T-helper 1 cell treated with Interleukin-12 subunit alpha and Interleukin-12 subunit beta and Interleukin-4 antibody, amounts not matched to agents 30 μg/mL and 1 μg/mL, for 36 hours (primary cell): Measurements from ENCODE around the gene SCT.

Source experiments
- H3K27ac Mint-ChIP-seq: one replicate; pipeline ENCODE4 v1.8.0; 2021; ENCODE audit warnings: mild to moderate bottlenecking, mixed read lengths
- H3K27me3 Mint-ChIP-seq: one replicate; pipeline ENCODE4 v1.8.0; 2021; ENCODE audit warnings: low read depth, mixed read lengths
- H3K36me3 Mint-ChIP-seq: one replicate; pipeline ENCODE4 v1.8.0; 2021; ENCODE audit warnings: low read depth, mixed read lengths
- H3K4me1 Mint-ChIP-seq: one replicate; pipeline ENCODE4 v1.8.0; 2021; ENCODE audit warnings: low read depth, mixed read lengths
- H3K4me3 Mint-ChIP-seq: one replicate; pipeline ENCODE4 v1.8.0; 2021; ENCODE audit warnings: mild to moderate bottlenecking, moderate library complexity, mixed read lengths
- H3K9me3 Mint-ChIP-seq: one replicate; pipeline ENCODE4 v1.8.0; 2021; ENCODE audit warnings: mixed read lengths

SCT gene

GRCh38 chr11:620935-621814, 5.8 kb downstream of the SCT start:
- no peaks in the 10 kb centered on the region for H3K9me3 Mint-ChIP-seq
- H3K36me3 Mint-ChIP-seq, result no peaks in the 10 kb centered on the region
- no peak overlapping the region for H3K27ac Mint-ChIP-seq
- no peak overlapping the region for H3K4me3 Mint-ChIP-seq
- no peaks in the 10 kb centered on the region for H3K27me3 Mint-ChIP-seq
- no peaks in the 10 kb centered on the region for H3K4me1 Mint-ChIP-seq

GRCh38 chr11:620201-620600, 6.8 kb downstream of the SCT start:
- Mint-ChIP-seq H3K27me3 (no peaks in the 10 kb centered on the region), H3K4me1 (peaks cover 3% of the 10 kb centered on the region), H3K27ac (no peak overlapping the region), H3K9me3 (no peaks in the 10 kb centered on the region), H3K4me3 (no peak overlapping the region), H3K36me3 (peaks cover 1% of the 10 kb centered on the region)

- peaks cover 3% of the 10 kb centered on the region for H3K4me1 Mint-ChIP-seq
- no peak overlapping the region for H3K4me3 Mint-ChIP-seq
- no peaks in the 10 kb centered on the region for H3K27me3 Mint-ChIP-seq
- no peaks in the 10 kb centered on the region for H3K9me3 Mint-ChIP-seq
- no peak overlapping the region for H3K27ac Mint-ChIP-seq
- H3K36me3 Mint-ChIP-seq, result peaks cover 1% of the 10 kb centered on the region
These were observed 7.3 kb downstream of the SCT start for GRCh38 chr11:619628-620050.

- Mint-ChIP-seq H3K27me3 (no peaks in the 10 kb centered on the region), H3K4me3 (no peak overlapping the region), H3K36me3 (peaks cover 7% of the 10 kb centered on the region), H3K4me1 (peaks cover 9% of the 10 kb centered on the region), H3K27ac (no peak overlapping the region), H3K9me3 (no peaks in the 10 kb centered on the region)
These were observed 7.9 kb downstream of the SCT start for GRCh38 chr11:618856-619627.

- H3K27me3 Mint-ChIP-seq, result no peaks in the 10 kb centered on the region
- H3K4me3 Mint-ChIP-seq, result no peak overlapping the region
- H3K9me3 Mint-ChIP-seq, result no peaks in the 10 kb centered on the region
- no peak overlapping the region for H3K27ac Mint-ChIP-seq
- H3K4me1 Mint-ChIP-seq, result peaks cover 9% of the 10 kb centered on the region
- peaks cover 10% of the 10 kb centered on the region for H3K36me3 Mint-ChIP-seq
These were observed 8.9 kb downstream of the SCT start for GRCh38 chr11:617912-618682.

- H3K9me3 Mint-ChIP-seq, result no peaks in the 10 kb centered on the region
- no peak overlapping the region for H3K4me3 Mint-ChIP-seq
- no peaks in the 10 kb centered on the region for H3K27me3 Mint-ChIP-seq
- peaks cover 9% of the 10 kb centered on the region for H3K4me1 Mint-ChIP-seq
- peaks cover 12% of the 10 kb centered on the region for H3K36me3 Mint-ChIP-seq
- H3K27ac Mint-ChIP-seq, result no peak overlapping the region
These were observed 9.6 kb downstream of the SCT start for GRCh38 chr11:617199-617911.

GRCh38 chr11:616320-617198, 10.4 kb downstream of the SCT start:
- Mint-ChIP-seq H3K4me3 (peak overlapping the region; percentile 89), H3K27me3 (no peaks in the 10 kb centered on the region), H3K9me3 (no peaks in the 10 kb centered on the region), H3K27ac (peak overlapping the region; percentile 96), H3K36me3 (peaks cover 18% of the 10 kb centered on the region), H3K4me1 (peaks cover 11% of the 10 kb centered on the region)

GRCh38 chr11:615504-616319, 11.3 kb downstream of the SCT start, which contains the start of gene IRF7:
IRF7 (minus strand) TSS chr11:615950; CDS start chr11:615364, 586 bp downstream.
- no peaks in the 10 kb centered on the region for H3K27me3 Mint-ChIP-seq
- H3K4me1 Mint-ChIP-seq, result peaks cover 12% of the 10 kb centered on the region
- peak within 1 kb of the TSS; percentile 96 for H3K27ac Mint-ChIP-seq
- no peaks in the 10 kb centered on the region for H3K9me3 Mint-ChIP-seq
- H3K4me3 Mint-ChIP-seq, result peak within 1 kb of the TSS; percentile 89
- H3K36me3 Mint-ChIP-seq, result peaks cover 21% of the 10 kb centered on the region

GRCh38 chr11:614623-615503, 12.1 kb downstream of the SCT start:
- peaks cover 13% of the 10 kb centered on the region for H3K4me1 Mint-ChIP-seq
- H3K9me3 Mint-ChIP-seq, result no peaks in the 10 kb centered on the region
- H3K4me3 Mint-ChIP-seq, result peak overlapping the region; percentile 89
- H3K36me3 Mint-ChIP-seq, result peaks cover 22% of the 10 kb centered on the region
- peak overlapping the region; percentile 90 for H3K27ac Mint-ChIP-seq
- H3K27me3 Mint-ChIP-seq, result no peaks in the 10 kb centered on the region

GRCh38 chr11:614021-614622, 12.9 kb downstream of the SCT start:
- peaks cover 13% of the 10 kb centered on the region for H3K4me1 Mint-ChIP-seq
- H3K36me3 Mint-ChIP-seq, result peaks cover 23% of the 10 kb centered on the region
- H3K9me3 Mint-ChIP-seq, result no peaks in the 10 kb centered on the region
- peak overlapping the region; percentile 78 for H3K27ac Mint-ChIP-seq
- peak overlapping the region; percentile 77 for H3K4me3 Mint-ChIP-seq
- H3K27me3 Mint-ChIP-seq, result no peaks in the 10 kb centered on the region

- no peaks in the 10 kb centered on the region for H3K27me3 Mint-ChIP-seq
- peaks cover 25% of the 10 kb centered on the region for H3K36me3 Mint-ChIP-seq
- H3K4me1 Mint-ChIP-seq, result peaks cover 13% of the 10 kb centered on the region
- peak overlapping the region; percentile 78 for H3K27ac Mint-ChIP-seq
- H3K9me3 Mint-ChIP-seq, result no peaks in the 10 kb centered on the region
- H3K4me3 Mint-ChIP-seq, result peak overlapping the region; percentile 50
These were observed 13.5 kb downstream of the SCT start for GRCh38 chr11:613369-613968.
